Upper lobe of left lung (tissue), 4 donors: ENCODE measurements around the gene WBP1L.

Experiments used
- POLR2AphosphoS5 ChIP-seq, 2 donors: sonication (generic); formaldehyde crosslinking; IDR thresholded peaks; one replicate each; pipeline ENCODE4 v1.5.1; 2017; ENCODE audit warnings: antibody characterized with exemption in 2 of 2
- TF ChIP-seq, protein P1 (sequence below), 6 experiments: fragments of 450-650 bp in 4 of 6; fragments of 200-600 bp in 2 of 6; sonication (generic) in 2 of 6; IDR thresholded peaks; one replicate each; pipeline ENCODE4 v1.5.1; 2016 to 2019; ENCODE audit warnings: antibody characterized with exemption in 6 of 6

DNA sequence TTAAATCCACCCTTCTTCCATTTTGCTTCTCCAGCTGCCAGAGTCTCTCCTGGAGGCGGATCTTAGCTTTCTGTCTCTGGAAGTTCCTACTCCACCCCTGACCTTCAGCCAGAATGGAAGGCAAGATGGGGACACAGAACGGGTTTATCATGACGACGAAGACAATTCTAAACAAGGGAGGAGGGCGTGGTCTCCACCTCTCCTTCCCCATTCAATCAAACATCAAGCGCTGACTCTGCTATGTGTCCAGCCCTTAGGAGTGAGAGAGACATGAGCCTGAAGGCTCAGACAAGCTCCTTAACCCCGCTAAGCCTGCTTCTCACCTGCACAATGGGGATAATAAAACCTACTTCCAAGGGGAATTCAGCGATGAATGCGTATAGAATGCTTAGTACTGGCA, 90.4 kb downstream of the WBP1L start:
- TF ChIP-seq, protein P1, sequence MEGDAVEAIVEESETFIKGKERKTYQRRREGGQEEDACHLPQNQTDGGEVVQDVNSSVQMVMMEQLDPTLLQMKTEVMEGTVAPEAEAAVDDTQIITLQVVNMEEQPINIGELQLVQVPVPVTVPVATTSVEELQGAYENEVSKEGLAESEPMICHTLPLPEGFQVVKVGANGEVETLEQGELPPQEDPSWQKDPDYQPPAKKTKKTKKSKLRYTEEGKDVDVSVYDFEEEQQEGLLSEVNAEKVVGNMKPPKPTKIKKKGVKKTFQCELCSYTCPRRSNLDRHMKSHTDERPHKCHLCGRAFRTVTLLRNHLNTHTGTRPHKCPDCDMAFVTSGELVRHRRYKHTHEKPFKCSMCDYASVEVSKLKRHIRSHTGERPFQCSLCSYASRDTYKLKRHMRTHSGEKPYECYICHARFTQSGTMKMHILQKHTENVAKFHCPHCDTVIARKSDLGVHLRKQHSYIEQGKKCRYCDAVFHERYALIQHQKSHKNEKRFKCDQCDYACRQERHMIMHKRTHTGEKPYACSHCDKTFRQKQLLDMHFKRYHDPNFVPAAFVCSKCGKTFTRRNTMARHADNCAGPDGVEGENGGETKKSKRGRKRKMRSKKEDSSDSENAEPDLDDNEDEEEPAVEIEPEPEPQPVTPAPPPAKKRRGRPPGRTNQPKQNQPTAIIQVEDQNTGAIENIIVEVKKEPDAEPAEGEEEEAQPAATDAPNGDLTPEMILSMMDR (IDR thresholded peaks at IDR 0.05): no peak
- no peak for TF ChIP-seq POLR2AphosphoS5 (IDR thresholded peaks at IDR 0.05)
